Measurements from ENCODE around the gene VWCE.

- TF ChIP-seq GATA3 (IDR thresholded peaks at IDR 0.05; ENCODE audit: low read depth, low read length) (no peak), GATA2 (IDR thresholded peaks at IDR 0.05; ENCODE audit: low read depth, low read length) (no peak)
Measured at GRCh38 chr11:61343792-61344745, 49.0 kb upstream of the VWCE start.

All from SH-SY5Y (cell line).